K562 (cell line): ENCODE results near the gene SLC25A29. TPM values are rescaled to one million over a fixed set of nuclear protein-coding genes. Genes with fewer than 3 reads are reported as not detected.

Experiments
- ATAC-seq: fragments of 200-7000 bp; cut with Tn5 transposase; 3 replicates; pipeline ENCODE4 v1.9.1; 2020; ENCODE audit warnings: moderate library complexity
- BruUV-seq: library from RNA; stranded (reverse); fragments of 400-500 nt; replicated peaks from 2 replicates; lab custom pipeline; 2021; lab: Mats Ljungman, UMichigan
- CTCF ChIA-PET: fragments of 300-600 bp; formaldehyde crosslinking; extraction: SDS; loops from one replicate; lab custom pipeline; 2021; ENCODE audit warnings: low intra/inter-chr PET ratio; lab: Yijun Ruan, JAX
- POLR2A ChIA-PET: fragments of 300-600, 350-650 bp; sonication (Branson Sonifier 250); formaldehyde crosslinking; extraction: SDS; loops from one replicate; lab custom pipeline; 2021; ENCODE audit warnings: antibody characterized with exemption, inconsistent platforms; lab: Yijun Ruan, JAX
- DNase-seq, 4 experiments: peaks; one replicate each; pipeline versions ENCODE4 v3.0.0 to v3.0.0-alpha.2; 2011 to 2018; ENCODE audit warnings: low spot score in 3 of 4, mixed read lengths in 3 of 4; ENCODE audit errors: extremely low read depth in 1 of 4
- FAIRE-seq: peaks from 2 replicates; lab custom pipeline; 2011; peaks lifted over from hg19 to GRCh38; lab: Jason Lieb, UNC
- H2AFZ ChIP-seq: 2 replicates; pipeline ENCODE4 v1.6.0; 2011; ENCODE audit warnings: low read depth, low read length, control low read depth, inconsistent platforms
- H3K27ac ChIP-seq: fragments of 200-600 bp; 3 replicates; pipeline ENCODE4 v1.8.0; 2011; ENCODE audit warnings: low read depth, mild to moderate bottlenecking, control low read depth, inconsistent platforms, low read length, moderate library complexity, mixed read lengths; ENCODE audit errors: extremely low read depth
- H3K27me3 ChIP-seq, 2 experiments: fragments of 300-600 bp in 1 of 2; 2 replicates in 1 of 2; 3 replicates in 1 of 2; pipeline versions ENCODE4 v1.6.0 to v1.8.0; 2011; ENCODE audit warnings: inconsistent platforms in 2 of 2, low read length in 2 of 2, mild to moderate bottlenecking in 1 of 2, mixed read lengths in 1 of 2, moderate library complexity in 1 of 2; ENCODE audit not compliant: control insufficient read depth in 2 of 2, insufficient read depth in 2 of 2
- H3K36me3 ChIP-seq: fragments of 300-600 bp; 3 replicates; pipeline ENCODE4 v1.8.0; 2011; ENCODE audit warnings: mild to moderate bottlenecking, low read length, inconsistent platforms; ENCODE audit not compliant: control insufficient read depth, insufficient read depth
- H3K4me1 ChIP-seq, 2 experiments: fragments of 200-600 bp in 1 of 2; replicated peaks in 1 of 2; 2 replicates in 1 of 2; 3 replicates in 1 of 2; pipeline versions ENCODE4 v1.5.1 to v1.8.0; 2011; ENCODE audit warnings: inconsistent platforms in 2 of 2, low read length in 2 of 2, mild to moderate bottlenecking in 1 of 2, mixed read lengths in 1 of 2, moderate library complexity in 1 of 2; ENCODE audit not compliant: control insufficient read depth in 2 of 2, insufficient read depth in 2 of 2
- H3K4me2 ChIP-seq: 2 replicates; pipeline ENCODE4 v1.6.1; 2011; ENCODE audit warnings: low read length, control low read depth, inconsistent platforms, mixed read lengths; ENCODE audit not compliant: insufficient read depth
- H3K4me3 ChIP-seq: fragments of 200-600 bp; sonication (generic), shearing (Covaris generic); 2 replicates; pipeline ENCODE4 v1.5.1; 2016; ENCODE audit warnings: control low read depth, inconsistent platforms
- H3K79me2 ChIP-seq: fragments of 200-600 bp; 3 replicates; pipeline ENCODE4 v1.8.0; 2011; ENCODE audit warnings: low read length, inconsistent platforms; ENCODE audit not compliant: control insufficient read depth, insufficient read depth
- H3K9ac ChIP-seq, 2 experiments: 2 replicates each; pipeline versions ENCODE4 v1.6.0 to v1.6.1; 2011; ENCODE audit warnings: low read depth in 2 of 2, low read length in 2 of 2, control low read depth in 1 of 2, inconsistent platforms in 1 of 2, mild to moderate bottlenecking in 1 of 2, mixed read lengths in 1 of 2; ENCODE audit not compliant: insufficient read depth in 1 of 2
- H3K9me1 ChIP-seq: one replicate; pipeline ENCODE4 v1.6.0; 2011; ENCODE audit warnings: inconsistent platforms, mild to moderate bottlenecking, low read length, moderate library complexity; ENCODE audit not compliant: control insufficient read depth, insufficient read depth
- H3K9me3 ChIP-seq: replicated peaks from 2 replicates; pipeline ENCODE4 v1.5.1; 2011; ENCODE audit warnings: low read depth, low read length, inconsistent platforms; ENCODE audit not compliant: control insufficient read depth, insufficient read depth
- H4K20me1 ChIP-seq: replicated peaks from 2 replicates; pipeline ENCODE4 v1.6.1; 2011; ENCODE audit warnings: low read length, inconsistent platforms, mixed read lengths; ENCODE audit not compliant: control insufficient read depth, insufficient read depth
- CTCF ChIP-seq, 3 experiments: IDR thresholded peaks in 2 of 3; conservative IDR thresholded peaks in 1 of 3; 2 replicates each; pipeline ENCODE4 v1.5.1; 2011 to 2012; ENCODE audit warnings: low read length in 3 of 3, mild to moderate bottlenecking in 3 of 3, control low read depth in 2 of 3, improper control_type of control experiment in 1 of 3, inconsistent platforms in 1 of 3, low read depth in 1 of 3, mixed read lengths in 1 of 3, moderate library complexity in 1 of 3; ENCODE audit not compliant: insufficient read depth in 2 of 3
- CTCFL ChIP-seq: IDR thresholded peaks from 2 replicates; pipeline ENCODE4 v1.6.1; 2011; ENCODE audit warnings: borderline replicate concordance, low read depth, mild to moderate bottlenecking, moderate library complexity, low read length; ENCODE audit not compliant: insufficient read depth, poor library complexity, severe bottlenecking
- FIP1L1 ChIP-seq: fragments of 200-400 bp; formaldehyde crosslinking; IDR thresholded peaks from 2 replicates; pipeline ENCODE4 v1.6.1; 2018; ENCODE audit warnings: mild to moderate bottlenecking, low read depth, low read length; ENCODE audit not compliant: poor library complexity, severe bottlenecking
- SIX5 ChIP-seq, 2 experiments: IDR thresholded peaks; 2 replicates each; pipeline ENCODE4 v1.6.1; 2011; ENCODE audit warnings: low read length in 2 of 2, borderline replicate concordance in 1 of 2, low read depth in 1 of 2, mild to moderate bottlenecking in 1 of 2, moderate library complexity in 1 of 2; ENCODE audit not compliant: insufficient read depth in 1 of 2
- WGBS: fragments of 100-300 bp; shearing (Covaris generic); methylation state at CpG from one replicate; pipeline ENCODE4 v1.1.6; 2016; ENCODE audit warnings: low coverage, mixed read lengths; ENCODE audit not compliant: insufficient coverage; ENCODE audit errors: missing lambda C conversion rate; 5-methylcytosine and 5-hydroxymethylcytosine counted together
- in situ Hi-C: fragments of 300-500 bp; cut with MboI; formaldehyde crosslinking; loops from 4 replicates; pipeline ENCODE4 v1.15.0; 2018; ENCODE audit warnings: inconsistent platforms, mixed read lengths
- intact Hi-C: fragments of 100-400 bp; cut with micrococcal nuclease; formaldehyde crosslinking; loops from 2 replicates; pipeline ENCODE4 v1.14.2; 2022
- polyA plus RNA-seq, 8 experiments: library from polyadenylated mRNA; depleted of rRNA in 4 of 8; stranded (reverse) in 5 of 8; unstranded in 3 of 8; fragments of >200 nt; fragmentation: Nextera tagmentation in 2 of 8; fragmentation: Illumina TruSeq in 1 of 8; extraction: Ambion mirVana in 2 of 8; extraction: Trizol in 1 of 8; gene quantifications; 2 replicates each; pipeline versions ENCODE4 v1.2.1 to v1.2.3, GENCODE V29; 2011 to 2014; ENCODE audit warnings: inconsistent platforms in 1 of 8, missing spikeins in 1 of 8
- total RNA-seq, 7 experiments: library from RNA; depleted of rRNA in 6 of 7; stranded (reverse); fragments of >200 nt in 6 of 7; fragmentation: Illumina TruSeq in 2 of 7; extraction: Trizol in 2 of 7; gene quantifications; 2 replicates each; pipeline versions ENCODE4 v1.2.1 to v1.2.3, GENCODE V29; 2011 to 2021; ENCODE audit warnings: low replicate concordance in 1 of 7

Gene SLC25A29
- total and polyA plus RNA-seq, 9 of the 15 experiments (the other 6 are each of a cell fraction or from before 2014, with no cell fraction given): 0.07 to 17.5 (median 4.8) TPM

GRCh38 chr14:100271247-100271939 lies 34.9 kb downstream of the SLC25A29 start:
- Histone ChIP-seq H3K27me3 (no peaks in the 10 kb centered on the region), H3K4me1 (no peaks in the 10 kb centered on the region; a peak in 1 of 5 replicates), H3K79me2 (peaks cover 87% of the 10 kb centered on the region), H3K9me3 (no peaks in the 10 kb centered on the region), H2AFZ (no peak overlapping the region), H3K36me3 (peaks cover 65% of the 10 kb centered on the region; the same call in 2 of the 3 replicates), H3K9ac (no peak overlapping the region), H3K27ac (no peak overlapping the region), H3K4me3 (no peak overlapping the region), H3K9me1 (no peaks in the 10 kb centered on the region), H4K20me1 (peaks cover 16% of the 10 kb centered on the region; the same call in 1 of the 2 replicates), H3K4me2 (no peak overlapping the region)
- ATAC-seq (no peak), FAIRE-seq (no peak), DNase-seq (peak in 1 of 4 experiments; percentile 21)
- ChIA-PET POLR2A (no interaction called here), CTCF (interaction anchor here (1.8 kb wide), 1 partner anchor 106 kb away, joined by 6 read pairs; no protein-coding TSS in a partner anchor)
- in situ Hi-C loops (no loop called here), intact Hi-C loops (no loop called here)
- WGBS: 91% methylated on average over 9 of the region's 10 CpGs
- TF ChIP-seq CTCFL: peak; percentile 22
- TF ChIP-seq CTCF (IDR thresholded peaks at IDR 0.05 in 2 of 3, conservative IDR thresholded peaks at IDR 0.05 in 1 of 3; ENCODE audit: insufficient read depth in 2 of 3, low read depth in 1 of 3, low read length in 3 of 3): peak in 2 of 3 experiments; percentile 13 to 45; a peak in 3 of 6 replicates
- TF ChIP-seq FIP1L1: no peak
- TF ChIP-seq SIX5 (IDR thresholded peaks at IDR 0.05; ENCODE audit: borderline replicate concordance in 1 of 2, insufficient read depth in 1 of 2, low read depth in 1 of 2, low read length in 2 of 2): no peak
- no TSS peak for BruUV-seq
